ENCODE measurements around the gene CHMP1B.

The CHMP1B gene

GRCh38 chr18:11860594-11861450 lies 9.6 kb downstream of the CHMP1B start:
- POLR2A ChIA-PET, result interaction anchor here (1.0 kb wide), 1 partner anchor 10 kb away, joined by 3 read pairs; the partner anchor contains the start of gene CHMP1B
- CTCF ChIA-PET, result no interaction called here
- TF ChIP-seq LEF1 (IDR thresholded peaks at IDR 0.05; ENCODE audit: borderline replicate concordance) (no peak), SP1 (IDR thresholded peaks at IDR 0.05) (no peak), ELF4 (IDR thresholded peaks at IDR 0.05) (no peak), HDGF (IDR thresholded peaks at IDR 0.05; ENCODE audit: borderline replicate concordance) (no peak), CTBP1 (IDR thresholded peaks at IDR 0.05; ENCODE audit: borderline replicate concordance) (no peak), ZNF384 (IDR thresholded peaks at IDR 0.05) (no peak), SUZ12 (IDR thresholded peaks at IDR 0.05) (no peak), FOXM1 (IDR thresholded peaks at IDR 0.05; ENCODE audit: borderline replicate concordance) (no peak), FOXK2 (IDR thresholded peaks at IDR 0.05) (no peak), L3MBTL2 (conservative IDR thresholded peaks at IDR 0.05) (no peak), TARDBP (IDR thresholded peaks at IDR 0.05) (no peak), NFRKB (IDR thresholded peaks at IDR 0.05) (no peak)
- TF ChIP-seq, protein P1, sequence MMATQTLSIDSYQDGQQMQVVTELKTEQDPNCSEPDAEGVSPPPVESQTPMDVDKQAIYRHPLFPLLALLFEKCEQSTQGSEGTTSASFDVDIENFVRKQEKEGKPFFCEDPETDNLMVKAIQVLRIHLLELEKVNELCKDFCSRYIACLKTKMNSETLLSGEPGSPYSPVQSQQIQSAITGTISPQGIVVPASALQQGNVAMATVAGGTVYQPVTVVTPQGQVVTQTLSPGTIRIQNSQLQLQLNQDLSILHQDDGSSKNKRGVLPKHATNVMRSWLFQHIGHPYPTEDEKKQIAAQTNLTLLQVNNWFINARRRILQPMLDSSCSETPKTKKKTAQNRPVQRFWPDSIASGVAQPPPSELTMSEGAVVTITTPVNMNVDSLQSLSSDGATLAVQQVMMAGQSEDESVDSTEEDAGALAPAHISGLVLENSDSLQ (IDR thresholded peaks at IDR 0.05), result no peak
- DNase-seq (ENCODE audit: extremely low spot score), result no peak

DNA sequence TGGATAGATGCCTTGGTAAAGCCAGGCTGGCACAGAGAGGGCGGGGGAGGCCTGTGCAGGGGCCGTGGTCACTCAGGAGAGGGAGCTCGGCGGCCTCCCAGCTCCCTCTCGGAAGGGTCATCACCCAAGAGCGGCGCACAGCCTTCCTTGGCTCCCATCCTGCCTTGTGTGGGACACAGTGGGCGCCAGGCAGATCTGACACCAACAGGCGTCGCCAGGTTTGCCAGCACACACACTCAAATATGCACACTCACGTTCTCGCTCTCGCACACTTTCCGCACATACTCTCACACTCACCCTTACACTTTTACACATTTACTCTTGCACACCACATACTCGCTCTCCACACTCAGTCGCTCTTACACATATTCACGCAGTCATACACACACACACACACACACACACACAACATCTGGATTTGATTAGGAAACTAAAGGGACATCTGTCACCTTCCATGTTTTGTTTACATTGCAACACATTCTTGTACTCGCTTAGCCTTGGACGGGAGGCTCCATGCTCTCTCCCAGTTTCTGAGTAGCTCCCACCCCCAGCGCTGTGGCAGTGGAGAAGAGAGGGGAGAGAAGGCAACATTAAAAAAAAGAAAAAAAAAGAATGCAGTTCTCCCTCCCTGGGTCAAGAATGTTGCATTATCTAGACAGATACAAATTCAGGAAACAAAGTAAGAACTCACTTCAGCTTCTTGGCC lies 10.5 kb downstream of the CHMP1B start:
- TF ChIP-seq ZNF384 (IDR thresholded peaks at IDR 0.05) (no peak), CTBP1 (IDR thresholded peaks at IDR 0.05; ENCODE audit: borderline replicate concordance) (no peak), SP1 (IDR thresholded peaks at IDR 0.05) (no peak), FOXA1 (IDR thresholded peaks at IDR 0.05) (no peak), TARDBP (IDR thresholded peaks at IDR 0.05) (no peak), SUZ12 (IDR thresholded peaks at IDR 0.05) (no peak), LEF1 (IDR thresholded peaks at IDR 0.05; ENCODE audit: borderline replicate concordance) (no peak)
- TF ChIP-seq, protein P1 (IDR thresholded peaks at IDR 0.05), result no peak
- CTCF ChIA-PET, result no interaction called here
- POLR2A ChIA-PET, result no interaction called here
- DNase-seq (ENCODE audit: extremely low spot score), result no peak

DNA sequence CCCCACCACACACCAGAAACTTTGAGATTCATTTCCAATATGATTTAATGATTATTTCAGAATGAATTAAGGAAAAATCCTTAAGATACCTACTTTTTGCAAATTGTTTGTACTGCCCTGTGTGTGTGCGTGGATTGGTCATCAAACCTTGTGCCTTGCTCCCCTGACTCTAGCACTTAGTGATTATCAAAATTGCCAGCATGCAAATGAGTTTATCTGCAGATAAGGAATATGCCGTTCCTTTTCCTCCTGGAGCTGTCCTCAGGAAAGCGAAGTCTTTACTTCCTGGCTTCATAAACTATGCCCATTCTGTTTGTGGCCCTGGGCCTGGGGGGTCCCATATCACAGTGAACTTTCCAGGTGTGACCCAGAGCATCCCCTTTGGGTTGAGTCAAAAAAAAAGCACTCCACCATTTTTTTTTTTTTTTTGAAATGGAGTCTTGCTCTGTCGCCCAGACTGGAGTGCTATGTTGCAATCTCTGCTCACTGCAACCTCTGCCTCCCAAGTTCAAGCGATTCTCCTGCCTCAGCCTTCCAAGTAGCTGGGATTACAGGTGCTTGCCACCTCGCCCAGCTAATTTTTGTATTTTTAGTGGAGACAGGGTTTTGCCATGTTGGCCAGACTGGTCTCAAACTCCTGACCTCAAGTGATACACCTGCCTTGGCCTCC lies 11.4 kb downstream of the CHMP1B start:
- no peak for TF ChIP-seq HDGF (IDR thresholded peaks at IDR 0.05; ENCODE audit: borderline replicate concordance)
- TF ChIP-seq ARNT (IDR thresholded peaks at IDR 0.05), result no peak
- TF ChIP-seq SUZ12 (IDR thresholded peaks at IDR 0.05), result no peak
- no peak for TF ChIP-seq FOXM1 (IDR thresholded peaks at IDR 0.05; ENCODE audit: borderline replicate concordance)
- no peak for TF ChIP-seq ELF4 (IDR thresholded peaks at IDR 0.05)
- TF ChIP-seq, protein P1 (IDR thresholded peaks at IDR 0.05), result no peak
- TF ChIP-seq LEF1 (IDR thresholded peaks at IDR 0.05; ENCODE audit: borderline replicate concordance), result no peak
- no peak for TF ChIP-seq FOXK2 (IDR thresholded peaks at IDR 0.05)
- POLR2A ChIA-PET, result no interaction called here
- CTCF ChIA-PET, result interaction anchor here (0.7 kb wide), 1 partner anchor 126 kb away, joined by 3 read pairs; no protein-coding TSS in a partner anchor
- DNase-seq (ENCODE audit: extremely low spot score), result no peak

GRCh38 chr18:11864471-11864870 lies 13.3 kb downstream of the CHMP1B start:
- no peak for DNase-seq (ENCODE audit: extremely low spot score)
- TF ChIP-seq, protein P1 (IDR thresholded peaks at IDR 0.05), result no peak
- TF ChIP-seq ARNT (IDR thresholded peaks at IDR 0.05) (no peak), LEF1 (IDR thresholded peaks at IDR 0.05; ENCODE audit: borderline replicate concordance) (no peak), BHLHE40 (IDR thresholded peaks at IDR 0.05; ENCODE audit: borderline replicate concordance) (no peak), FOXM1 (IDR thresholded peaks at IDR 0.05; ENCODE audit: borderline replicate concordance) (no peak), ELF4 (IDR thresholded peaks at IDR 0.05) (no peak), L3MBTL2 (conservative IDR thresholded peaks at IDR 0.05) (no peak), TARDBP (IDR thresholded peaks at IDR 0.05) (no peak), FOXA1 (IDR thresholded peaks at IDR 0.05) (no peak), ZNF384 (IDR thresholded peaks at IDR 0.05) (no peak)
- ChIA-PET POLR2A (no interaction called here), CTCF (no interaction called here)

- TF ChIP-seq SP1 (IDR thresholded peaks at IDR 0.05) (no peak), ELF4 (IDR thresholded peaks at IDR 0.05) (no peak)
- ChIA-PET CTCF (no interaction called here), POLR2A (no interaction called here)
- no peak for DNase-seq (ENCODE audit: extremely low spot score)
Observed at GRCh38 chr18:11865071-11865470, 13.9 kb downstream of the CHMP1B start.

Data from HEK293T (cell line).